MV-4-11 (cell line): ENCODE measurements around the gene GPN1.
"Not testable (repeated sequence)": the region's sequence is repeated elsewhere in the genome, so short reads cannot be mapped to it uniquely, and the experiment has no call there.

Source experiments
- DNase-seq: peaks from one replicate; lab custom pipeline; 2025; lab: John Stamatoyannopoulos, UW

The GPN1 gene

DNA sequence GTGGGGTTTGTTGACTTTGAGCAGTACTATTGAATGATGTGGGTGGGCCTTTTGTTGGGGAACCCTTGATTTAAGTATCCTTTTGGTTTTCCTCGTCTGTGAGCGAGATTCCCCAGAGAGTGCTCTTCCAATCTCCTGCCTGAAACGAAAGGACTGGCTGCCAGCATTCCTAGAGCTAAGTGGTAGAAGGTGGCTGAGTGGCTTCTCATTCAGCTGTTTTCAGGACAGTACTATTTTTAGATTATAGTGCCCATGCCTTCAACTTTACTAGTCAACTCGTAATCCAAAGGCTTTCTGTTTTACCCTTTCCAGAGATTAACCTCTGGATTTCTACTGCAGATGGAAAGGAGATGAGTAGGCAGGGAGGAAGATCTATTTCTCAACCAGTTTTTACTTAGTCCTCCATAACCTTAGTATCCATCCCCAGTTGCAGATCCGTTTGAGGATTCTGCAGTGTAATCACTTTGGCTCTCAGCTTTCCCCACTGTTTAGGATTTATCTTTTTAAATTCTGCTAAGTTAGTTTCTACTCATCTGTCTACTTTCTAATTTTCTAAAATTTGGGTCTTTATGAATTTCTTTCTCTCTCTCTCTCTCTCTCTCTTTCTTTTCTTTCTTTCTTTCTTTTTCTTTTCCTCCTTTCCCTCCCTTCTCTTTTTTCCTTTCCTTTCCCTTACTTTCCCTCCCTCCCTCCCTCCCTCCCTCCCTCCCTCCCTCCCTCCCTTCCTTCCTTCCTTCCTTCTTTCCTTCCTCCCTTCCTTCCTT lies 44.1 kb downstream of the GPN1 start:
- DNase-seq = no peak

DNA sequence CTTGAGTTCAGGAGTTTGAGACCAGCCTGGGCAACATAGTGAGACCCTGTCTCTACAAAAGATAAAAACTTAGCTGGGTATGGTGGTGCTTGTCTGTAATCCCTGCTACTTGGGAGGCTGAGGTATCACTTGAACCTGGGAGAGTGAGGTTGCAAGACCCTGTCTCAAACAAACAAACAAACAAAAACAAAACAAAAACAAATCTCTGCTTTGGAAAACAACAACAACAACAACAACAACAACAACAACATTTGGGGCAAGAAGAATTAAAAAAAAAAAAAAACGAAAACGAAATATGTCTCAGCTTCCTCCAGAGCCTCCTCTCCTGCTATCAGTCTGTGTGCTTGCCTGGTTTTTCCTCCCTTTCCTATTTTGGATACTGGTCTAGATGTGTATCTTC lies 51.7 kb downstream of the GPN1 start:
- DNase-seq = no peak

DNA sequence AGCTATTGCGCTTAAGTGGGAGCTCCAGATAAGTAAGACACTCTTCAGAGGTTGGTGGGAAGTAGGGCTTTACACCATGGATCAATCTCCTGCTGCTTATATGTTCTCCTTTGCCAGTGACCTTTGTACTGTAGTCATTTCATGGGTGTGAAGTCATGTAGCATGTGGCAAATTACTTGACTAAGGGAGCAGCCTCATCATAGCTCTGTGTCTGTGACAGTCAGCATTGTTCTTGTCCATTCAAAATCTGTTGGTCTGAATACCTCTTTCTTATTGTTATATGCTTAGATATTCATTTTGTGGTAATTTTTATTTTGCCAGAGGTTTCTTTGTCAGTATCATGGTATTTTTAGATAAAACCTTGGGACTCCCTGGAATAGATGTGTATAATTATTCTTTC lies 53.0 kb downstream of the GPN1 start:
- DNase-seq = no peak

DNA sequence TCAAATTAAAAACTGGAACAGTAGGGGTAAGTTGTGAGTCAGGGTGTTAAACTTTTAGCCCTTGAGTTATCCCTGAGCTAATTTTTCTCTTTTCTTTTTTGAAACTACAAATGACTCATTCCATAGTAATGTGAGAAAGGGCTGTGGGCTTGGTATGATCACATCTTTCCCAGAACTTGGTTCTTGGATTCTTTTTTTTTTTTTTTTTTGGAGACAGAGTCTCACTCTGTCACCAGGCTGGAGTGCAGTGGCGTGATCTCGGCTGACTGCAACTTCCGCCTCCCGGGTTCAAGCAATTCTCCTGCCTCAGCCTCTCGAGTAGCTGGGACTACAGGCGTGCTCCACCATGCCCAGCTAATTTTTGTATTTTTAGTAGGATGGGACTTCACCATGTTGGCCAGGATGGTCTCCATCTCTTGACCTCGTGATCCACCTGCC lies 53.5 kb downstream of the GPN1 start:
- peak; percentile 72 for DNase-seq

DNA sequence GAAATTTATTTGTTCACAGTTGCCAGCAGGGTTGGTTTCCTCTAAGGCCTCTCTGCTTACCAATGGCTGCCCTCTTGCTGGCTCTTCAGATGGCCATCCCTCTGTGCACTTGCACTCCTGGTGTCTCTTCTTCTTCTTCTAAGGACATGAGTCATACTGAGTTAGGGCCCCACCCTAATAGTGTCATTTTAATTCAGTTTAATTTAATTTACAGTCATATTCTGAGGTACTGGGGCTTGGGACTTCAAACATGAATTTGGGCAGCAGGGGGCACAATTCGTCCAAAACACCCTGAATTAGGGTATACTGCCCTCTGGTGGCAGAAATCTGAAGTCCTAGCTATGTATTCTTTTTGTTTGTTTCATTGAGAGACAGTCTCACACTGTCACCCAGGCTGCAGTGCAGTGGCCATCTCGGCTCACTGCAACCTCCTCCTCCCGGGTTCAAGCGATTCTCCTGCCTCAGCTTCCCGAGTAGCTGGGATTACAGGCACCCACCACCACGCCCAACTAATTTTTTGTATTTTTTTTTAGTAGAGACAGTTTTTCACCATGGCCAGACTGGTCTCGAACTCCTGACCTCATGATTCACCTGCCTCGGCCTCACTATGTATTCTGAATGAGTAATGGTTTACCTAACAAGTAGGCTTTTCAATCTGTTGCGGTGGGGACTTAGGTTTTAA lies 54.7 kb downstream of the GPN1 start:
- peak; percentile 85 for DNase-seq

DNA sequence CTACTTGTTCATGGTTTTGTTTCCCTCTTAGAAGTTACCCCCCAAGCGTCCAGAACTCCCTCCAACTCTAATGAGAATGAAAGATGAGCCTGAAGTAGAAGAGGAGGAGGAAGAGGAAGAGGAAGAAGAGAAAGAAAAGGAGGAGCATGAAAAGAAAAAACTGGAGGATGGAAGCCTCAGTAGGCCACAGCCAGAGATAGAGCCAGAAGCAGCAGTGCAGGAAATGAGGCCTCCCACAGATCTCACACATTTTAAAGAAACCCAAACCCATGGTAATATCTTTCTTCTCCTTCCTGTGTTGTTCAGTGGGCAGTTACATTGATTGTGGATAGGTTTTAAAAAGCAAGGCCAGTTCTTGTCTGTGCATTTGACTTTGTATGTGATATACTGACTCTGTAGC lies 56.2 kb downstream of the GPN1 start:
- DNase-seq = not testable (repeated sequence)

DNA sequence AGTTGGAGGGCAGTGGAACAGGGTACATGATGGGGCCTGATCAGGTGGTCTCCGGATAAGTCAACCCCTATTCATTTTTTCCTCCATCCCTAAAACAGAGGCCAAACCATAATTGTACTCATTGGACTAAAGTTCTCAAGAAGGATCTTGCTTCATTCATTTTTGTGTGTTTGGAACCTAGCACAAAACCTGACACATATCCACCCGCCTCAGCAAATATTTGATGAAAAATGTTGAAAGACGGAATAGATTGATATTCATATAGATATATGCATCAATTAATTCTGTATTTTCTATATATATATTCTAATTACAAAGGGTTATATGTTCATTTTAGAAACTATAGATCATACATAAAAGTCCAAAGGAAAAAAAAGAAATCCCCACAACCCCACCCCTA lies 56.7 kb downstream of the GPN1 start:
- DNase-seq = no peak

DNA sequence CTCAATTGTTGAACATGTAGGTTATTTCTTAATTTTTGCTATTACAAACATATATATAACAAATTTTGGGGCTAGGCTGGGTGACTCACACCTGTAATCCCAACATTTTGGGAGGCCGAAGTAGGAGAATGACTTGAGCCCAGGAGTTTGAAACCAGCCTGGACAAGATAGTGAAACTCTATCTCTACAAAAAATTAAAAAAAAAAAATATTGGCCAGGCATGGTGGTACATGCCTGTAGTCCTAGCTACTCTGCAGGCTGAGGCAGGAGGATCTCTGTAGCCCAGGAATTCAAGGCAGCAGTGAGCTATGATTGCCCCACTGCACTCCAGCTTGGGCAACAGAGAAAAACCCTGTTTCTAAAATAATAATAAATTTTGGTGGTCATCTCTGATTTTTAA lies 58.4 kb downstream of the GPN1 start:
- DNase-seq = no peak

DNA sequence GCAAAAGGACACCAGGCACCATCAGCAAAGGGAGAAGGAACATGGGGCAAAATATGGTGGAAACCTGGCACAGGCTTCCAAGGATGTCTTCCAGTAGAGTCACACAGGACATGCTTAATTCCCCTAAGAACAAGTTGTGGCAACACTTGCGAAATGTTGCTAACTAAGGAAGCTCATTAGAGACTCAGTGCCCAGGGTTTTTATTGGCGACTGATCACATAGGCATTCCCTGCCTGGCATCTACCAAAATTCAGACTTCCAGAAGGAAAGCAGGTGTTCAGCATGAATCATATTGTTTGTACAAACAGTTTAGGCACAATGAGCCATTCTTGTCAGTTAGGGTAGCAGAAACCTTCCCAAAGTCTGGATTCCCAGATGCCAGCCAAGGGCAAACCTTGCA lies 60.6 kb downstream of the GPN1 start:
- DNase-seq = no peak

DNA sequence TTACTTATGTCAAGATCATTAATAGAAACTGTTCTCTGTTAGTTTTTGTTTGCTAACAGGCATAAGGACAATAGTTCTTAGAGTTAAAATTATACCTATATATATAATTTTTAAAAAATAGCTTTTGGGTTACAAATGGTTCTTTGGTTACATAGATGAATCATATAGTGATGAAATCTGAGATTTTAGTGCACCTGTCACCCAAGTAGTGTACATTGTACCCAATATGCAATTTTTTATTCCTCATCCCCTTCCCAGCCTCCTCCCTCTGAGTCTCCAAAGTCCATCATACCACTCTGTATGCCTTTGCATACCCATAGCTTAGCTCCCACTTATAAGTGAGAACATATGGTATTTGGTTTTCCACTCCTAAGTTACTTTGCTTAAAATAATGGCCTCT lies 61.2 kb downstream of the GPN1 start:
- DNase-seq = no peak

DNA sequence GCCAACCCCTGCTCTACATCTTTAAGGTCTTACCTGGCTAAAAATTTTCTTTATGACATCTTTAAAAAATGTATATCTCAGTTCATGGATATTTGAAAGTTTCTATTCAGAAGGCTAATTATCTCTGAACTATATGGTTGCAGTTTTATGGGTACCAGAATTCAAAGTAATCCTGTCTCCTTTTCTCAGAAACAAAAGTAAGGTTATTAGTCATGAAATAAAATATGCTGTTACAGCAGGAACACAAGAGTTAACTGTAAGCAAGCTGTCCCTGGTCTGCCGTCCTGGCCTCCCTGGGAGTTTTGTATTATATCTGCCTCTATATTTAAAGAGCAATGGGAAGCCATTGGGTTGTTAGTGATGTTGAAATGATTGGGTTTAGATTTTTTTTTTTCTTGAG lies 68.8 kb downstream of the GPN1 start:
- no peak for DNase-seq
